Mesenchymal stem cell (in vitro differentiated cells and primary cell): Measurements from ENCODE around the gene DTWD2.
"Not testable (repeated sequence)": the region's sequence is repeated elsewhere in the genome, so short reads cannot be mapped to it uniquely, and the experiment has no call there.

Source experiments
- DNase-seq: peaks from one replicate; pipeline ENCODE4 v3.0.0-alpha.2; 2013
- H2AFZ ChIP-seq: one replicate; pipeline ENCODE4 v1.6.1; 2013; ENCODE audit warnings: low read depth, mild to moderate bottlenecking, control low read depth, inconsistent platforms, low read length, moderate library complexity
- H2AK5ac ChIP-seq: 2 replicates; pipeline ENCODE4 v1.6.1; 2013; ENCODE audit warnings: low read length, moderate library complexity, mild to moderate bottlenecking, inconsistent platforms; ENCODE audit not compliant: severe bottlenecking
- H2BK120ac ChIP-seq: one replicate; pipeline ENCODE4 v1.6.1; 2013; ENCODE audit warnings: low read depth, mild to moderate bottlenecking, inconsistent platforms, low read length, moderate library complexity
- H2BK12ac ChIP-seq, 2 experiments: one replicate each; pipeline ENCODE4 v1.6.1; 2013; ENCODE audit warnings: inconsistent platforms in 2 of 2, low read length in 2 of 2, mild to moderate bottlenecking in 2 of 2, moderate library complexity in 2 of 2, control low read depth in 1 of 2
- H2BK15ac ChIP-seq: one replicate; pipeline ENCODE4 v1.6.1; 2013; ENCODE audit warnings: mild to moderate bottlenecking, low read depth, inconsistent platforms; ENCODE audit not compliant: poor library complexity, severe bottlenecking
- H2BK5ac ChIP-seq: 2 replicates; pipeline ENCODE4 v1.6.1; 2013; ENCODE audit warnings: low read depth, mild to moderate bottlenecking, low read length, control low read depth, inconsistent platforms; ENCODE audit not compliant: poor library complexity, severe bottlenecking
- H3K14ac ChIP-seq, 2 experiments: one replicate each; pipeline ENCODE4 v1.6.1; 2013; ENCODE audit warnings: inconsistent platforms in 2 of 2, low read length in 2 of 2, control low read depth in 1 of 2, mild to moderate bottlenecking in 1 of 2, moderate library complexity in 1 of 2
- H3K18ac ChIP-seq, 2 experiments: one replicate each; pipeline ENCODE4 v1.6.1; 2013; ENCODE audit warnings: inconsistent platforms in 2 of 2, low read length in 2 of 2, control low read depth in 1 of 2, low read depth in 1 of 2, mild to moderate bottlenecking in 1 of 2
- H3K23ac ChIP-seq, 2 experiments: one replicate each; pipeline ENCODE4 v1.6.1; 2013; ENCODE audit warnings: inconsistent platforms in 2 of 2, low read length in 2 of 2, mild to moderate bottlenecking in 2 of 2, moderate library complexity in 2 of 2, control low read depth in 1 of 2
- H3K27ac ChIP-seq: 2 replicates; pipeline ENCODE4 v1.5.1; 2013; ENCODE audit warnings: mild to moderate bottlenecking, moderate library complexity, low read length, control low read depth, inconsistent platforms; ENCODE audit not compliant: poor library complexity, severe bottlenecking
- H3K27me3 ChIP-seq, 2 experiments: 2 replicates each; pipeline versions ENCODE4 v1.6.1 to v1.7.0; 2013; ENCODE audit warnings: low read length in 2 of 2, mild to moderate bottlenecking in 2 of 2, moderate library complexity in 2 of 2, control low read depth in 1 of 2, inconsistent platforms in 1 of 2; ENCODE audit not compliant: control insufficient read depth in 1 of 2, insufficient read depth in 1 of 2
- H3K36me3 ChIP-seq, 2 experiments: 2 replicates each; pipeline versions ENCODE4 v1.6.1 to v1.7.0; 2013; ENCODE audit warnings: low read length in 2 of 2, control low read depth in 1 of 2, inconsistent platforms in 1 of 2, low read depth in 1 of 2, mild to moderate bottlenecking in 1 of 2; ENCODE audit not compliant: insufficient read depth in 2 of 2, control insufficient read depth in 1 of 2
- H3K4ac ChIP-seq, 2 experiments: one replicate each; pipeline ENCODE4 v1.6.1; 2013; ENCODE audit warnings: inconsistent platforms in 2 of 2, low read length in 2 of 2, mild to moderate bottlenecking in 2 of 2, moderate library complexity in 2 of 2, control low read depth in 1 of 2, low read depth in 1 of 2
- H3K4me1 ChIP-seq: 2 replicates; pipeline ENCODE4 v1.6.1; 2013; ENCODE audit warnings: low read depth, low read length, control low read depth; ENCODE audit not compliant: control insufficient read depth, insufficient read depth
- H3K4me2 ChIP-seq: 2 replicates; pipeline ENCODE4 v1.6.1; 2013; ENCODE audit warnings: low read length, mild to moderate bottlenecking, inconsistent platforms; ENCODE audit not compliant: poor library complexity, severe bottlenecking
- H3K4me3 ChIP-seq, 2 experiments: 2 replicates each; pipeline versions ENCODE4 v1.5.1 to v1.7.0; 2013; ENCODE audit warnings: low read length in 2 of 2, mild to moderate bottlenecking in 2 of 2, control low read depth in 1 of 2, low read depth in 1 of 2; ENCODE audit not compliant: insufficient read depth in 1 of 2
- H3K79me1 ChIP-seq: replicated peaks from 2 replicates; pipeline ENCODE4 v1.6.1; 2013; ENCODE audit warnings: mild to moderate bottlenecking, control low read depth, low read length, inconsistent platforms; ENCODE audit not compliant: poor library complexity, severe bottlenecking
- H3K9ac ChIP-seq: 2 replicates; pipeline ENCODE4 v1.7.0; 2013; ENCODE audit warnings: mild to moderate bottlenecking, low read length, moderate library complexity
- H3K9me3 ChIP-seq: 2 replicates; pipeline ENCODE4 v1.7.0; 2013; ENCODE audit warnings: mild to moderate bottlenecking, low read length; ENCODE audit not compliant: control insufficient read depth
- H4K8ac ChIP-seq: one replicate; pipeline ENCODE4 v1.6.1; 2013; ENCODE audit warnings: inconsistent platforms, mild to moderate bottlenecking, low read length, moderate library complexity
- H4K91ac ChIP-seq: one replicate; pipeline ENCODE4 v1.6.1; 2013; ENCODE audit warnings: mild to moderate bottlenecking, low read length, inconsistent platforms
- WGBS: methylation state at CpG from one replicate; pipeline ENCODE4 v1.1.7; 2013; ENCODE audit warnings: mixed read lengths; 5-methylcytosine and 5-hydroxymethylcytosine counted together

The DTWD2 gene

DNA sequence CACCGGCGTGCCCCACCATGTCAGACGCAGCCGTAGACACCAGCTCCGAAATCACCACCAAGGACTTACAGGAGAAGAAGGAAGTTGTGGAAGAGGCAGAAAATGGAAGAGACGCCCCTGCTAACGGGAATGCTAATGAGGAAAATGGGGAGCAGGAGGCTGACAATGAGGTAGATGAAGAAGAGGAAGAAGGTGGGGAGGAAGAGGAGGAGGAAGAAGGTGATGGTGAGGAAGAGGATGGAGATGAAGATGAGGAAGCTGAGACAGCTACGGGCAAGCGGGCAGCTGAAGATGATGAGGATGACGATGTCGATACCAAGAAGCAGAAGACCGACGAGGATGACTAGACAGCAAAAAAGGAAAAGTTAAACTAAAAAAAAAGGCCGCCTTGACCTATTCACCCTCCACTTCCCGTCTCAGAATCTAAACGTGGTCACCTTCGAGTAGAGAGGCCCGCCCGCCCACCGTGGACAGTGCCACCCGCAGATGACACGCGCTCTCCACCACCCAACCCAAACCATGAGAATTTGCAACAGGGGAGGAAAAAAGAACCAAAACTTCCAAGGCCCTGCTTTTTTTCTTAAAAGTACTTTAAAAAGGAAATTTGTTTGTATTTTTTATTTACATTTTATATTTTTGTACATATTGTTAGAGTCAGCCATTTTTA is 14.4 kb downstream of the DTWD2 start:
- not testable (repeated sequence) for H3K18ac ChIP-seq, H2BK5ac ChIP-seq, H3K23ac ChIP-seq, H2AK5ac ChIP-seq, H3K36me3 ChIP-seq, H3K4ac ChIP-seq, H4K91ac ChIP-seq, H3K9ac ChIP-seq, H3K4me3 ChIP-seq, H2BK120ac ChIP-seq, H3K14ac ChIP-seq, H3K27me3 ChIP-seq, H2BK15ac ChIP-seq, H3K9me3 ChIP-seq, H3K4me1 ChIP-seq, H3K4me2 ChIP-seq, H4K8ac ChIP-seq, H2AFZ ChIP-seq, H3K27ac ChIP-seq, H2BK12ac ChIP-seq, DNase-seq
- whole genome bisulfite sequencing = 96% methylated on average over 7 of the region's 23 CpGs
- H3K79me1 ChIP-seq = peaks cover 16% of the 10 kb centered on the region

DNA sequence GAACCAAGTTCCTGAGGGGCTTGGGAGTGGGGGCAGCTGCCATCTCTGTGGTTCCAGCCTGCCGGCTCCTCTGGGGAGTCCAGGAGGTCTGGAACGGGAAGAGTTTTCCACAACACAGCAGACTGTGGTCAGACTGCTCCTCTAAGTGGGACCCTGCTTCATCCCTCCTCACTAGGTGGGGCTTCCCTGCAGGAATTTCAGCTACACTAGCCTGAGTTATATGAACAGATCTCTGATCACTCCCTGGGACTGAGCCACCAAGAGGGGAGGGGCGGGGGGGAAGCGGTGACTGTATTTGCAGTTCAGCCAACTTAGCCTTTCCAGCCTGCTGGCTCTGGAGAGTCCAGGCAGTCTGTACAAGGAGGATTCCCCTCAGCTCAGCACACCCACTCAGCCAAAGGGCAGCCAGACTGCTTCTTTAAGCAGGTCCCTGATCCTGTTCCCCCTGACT is 19.4 kb downstream of the DTWD2 start:
- H3K9me3 ChIP-seq = no peaks in the 10 kb centered on the region

DNA sequence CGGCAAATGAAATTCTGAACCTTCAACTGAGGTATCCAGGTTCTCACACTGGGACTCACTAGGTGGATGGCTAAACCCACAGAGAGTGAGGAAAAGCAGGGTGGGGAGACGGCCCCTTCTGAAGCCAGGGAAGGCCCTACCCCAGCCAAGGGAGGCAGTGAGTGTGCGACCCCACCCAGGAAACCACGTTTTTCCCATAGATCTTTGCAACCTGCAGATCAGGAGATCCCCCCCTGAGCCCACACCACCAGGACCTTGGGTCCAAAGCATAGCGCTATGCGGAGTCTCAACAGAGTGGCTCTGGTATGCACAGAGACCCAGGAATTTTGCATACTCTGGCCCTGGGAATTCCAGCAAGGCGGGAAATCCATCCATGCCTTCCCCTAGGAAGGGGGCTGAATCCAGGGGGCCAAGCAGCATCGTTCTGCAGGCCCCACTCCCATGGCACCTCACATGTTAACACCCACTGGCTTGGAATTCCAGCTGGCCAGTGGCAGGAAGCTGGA is 19.9 kb downstream of the DTWD2 start:
- Histone ChIP-seq H2BK15ac (no peak overlapping the region), H3K27ac (no peak overlapping the region), H2AK5ac (no peak overlapping the region), H3K14ac (no peak overlapping the region), H4K8ac (no peak overlapping the region), H3K36me3 (no peaks in the 10 kb centered on the region), H3K4ac (no peak overlapping the region), H4K91ac (no peak overlapping the region), H2BK12ac (no peak overlapping the region), H3K23ac (no peak overlapping the region), H3K4me1 (peaks cover 11% of the 10 kb centered on the region), H3K79me1 (peaks cover 16% of the 10 kb centered on the region), H3K9me3 (no peaks in the 10 kb centered on the region), H3K9ac (no peak overlapping the region), H3K4me3 (no peak overlapping the region), H2AFZ (no peak overlapping the region), H3K27me3 (no peaks in the 10 kb centered on the region), H2BK5ac (no peak overlapping the region), H3K18ac (no peak overlapping the region), H3K4me2 (no peak overlapping the region), H2BK120ac (no peak overlapping the region)
- 89% methylated on average over 7 of the region's 8 CpGs for WGBS
- DNase-seq = no peak

More for the DNA sequence above, 19.4 kb downstream of the DTWD2 start:
- H2BK5ac ChIP-seq = no peak overlapping the region
- no peak overlapping the region for H3K4ac ChIP-seq
- no peak overlapping the region for H3K4me2 ChIP-seq
- no peak overlapping the region for H2BK120ac ChIP-seq
- no peak for DNase-seq
- H2BK15ac ChIP-seq = no peak overlapping the region
- peaks cover 17% of the 10 kb centered on the region for H3K79me1 ChIP-seq
- WGBS = 75% methylated on average over 4 of the region's 4 CpGs
- no peaks in the 10 kb centered on the region for H3K36me3 ChIP-seq
- H3K14ac ChIP-seq = no peak overlapping the region
- H4K8ac ChIP-seq = no peak overlapping the region
- H3K23ac ChIP-seq = no peak overlapping the region
- no peak overlapping the region for H3K27ac ChIP-seq
- H3K27me3 ChIP-seq = no peaks in the 10 kb centered on the region
- H3K4me3 ChIP-seq = no peak overlapping the region
- H3K9ac ChIP-seq = no peak overlapping the region
- no peak overlapping the region for H2AK5ac ChIP-seq
- no peak overlapping the region for H4K91ac ChIP-seq
- no peak overlapping the region for H3K18ac ChIP-seq
- H2BK12ac ChIP-seq = no peak overlapping the region
- H2AFZ ChIP-seq = no peak overlapping the region
- H3K4me1 ChIP-seq = peaks cover 11% of the 10 kb centered on the region

DNA sequence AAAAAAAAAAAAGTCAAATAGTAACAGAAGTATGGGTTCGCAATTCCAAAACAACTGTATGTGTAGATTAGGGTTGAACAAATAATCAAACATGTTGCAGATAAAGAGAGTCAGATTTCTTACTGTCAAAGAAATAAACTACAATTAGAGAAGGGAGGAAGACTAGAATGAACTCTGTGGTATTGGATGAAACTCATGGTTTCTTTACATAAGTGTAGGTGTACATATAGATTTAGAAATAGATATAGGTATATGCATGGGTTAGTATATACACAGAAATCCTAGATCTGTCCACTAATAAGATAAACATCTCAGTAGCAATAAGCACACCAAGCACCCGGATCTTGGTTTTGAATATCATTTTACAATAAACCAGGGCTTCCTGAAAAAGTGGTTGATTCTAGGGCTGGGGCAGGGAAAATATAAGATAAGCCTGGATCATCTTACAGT is 21.3 kb downstream of the DTWD2 start:
- no peak overlapping the region for H3K14ac ChIP-seq
- DNase-seq = no peak
- peaks cover 11% of the 10 kb centered on the region for H3K4me1 ChIP-seq

More for the DNA sequence above, 21.3 kb downstream of the DTWD2 start:
- no peaks in the 10 kb centered on the region for H3K36me3 ChIP-seq
- no peak overlapping the region for H2AFZ ChIP-seq
- H3K18ac ChIP-seq = no peak overlapping the region
- no peaks in the 10 kb centered on the region for H3K9me3 ChIP-seq
- no peaks in the 10 kb centered on the region for H3K27me3 ChIP-seq
- no peak overlapping the region for H4K8ac ChIP-seq
- H3K79me1 ChIP-seq = peaks cover 16% of the 10 kb centered on the region
- no peak overlapping the region for H2BK12ac ChIP-seq
- H2BK120ac ChIP-seq = no peak overlapping the region
- H4K91ac ChIP-seq = no peak overlapping the region
- H2AK5ac ChIP-seq = no peak overlapping the region
- no peak overlapping the region for H3K4me2 ChIP-seq
- no peak overlapping the region for H3K23ac ChIP-seq
- H2BK5ac ChIP-seq = no peak overlapping the region
- WGBS = 80% methylated on average over 1 of the region's 2 CpGs
- no peak overlapping the region for H3K27ac ChIP-seq
- H2BK15ac ChIP-seq = no peak overlapping the region
- H3K9ac ChIP-seq = no peak overlapping the region
- H3K4ac ChIP-seq = no peak overlapping the region
- no peak overlapping the region for H3K4me3 ChIP-seq
